ENCODE measurements around the gene UBE2L6. TPM values are rescaled to one million over a fixed set of nuclear protein-coding genes. Genes with fewer than 3 reads are reported as not detected.
A peak's percentile ranks its signal among the peaks of the same experiment; 100 is the strongest.

The UBE2L6 gene
- polyA plus RNA-seq, 1 experiment: 63.8 TPM

DNA sequence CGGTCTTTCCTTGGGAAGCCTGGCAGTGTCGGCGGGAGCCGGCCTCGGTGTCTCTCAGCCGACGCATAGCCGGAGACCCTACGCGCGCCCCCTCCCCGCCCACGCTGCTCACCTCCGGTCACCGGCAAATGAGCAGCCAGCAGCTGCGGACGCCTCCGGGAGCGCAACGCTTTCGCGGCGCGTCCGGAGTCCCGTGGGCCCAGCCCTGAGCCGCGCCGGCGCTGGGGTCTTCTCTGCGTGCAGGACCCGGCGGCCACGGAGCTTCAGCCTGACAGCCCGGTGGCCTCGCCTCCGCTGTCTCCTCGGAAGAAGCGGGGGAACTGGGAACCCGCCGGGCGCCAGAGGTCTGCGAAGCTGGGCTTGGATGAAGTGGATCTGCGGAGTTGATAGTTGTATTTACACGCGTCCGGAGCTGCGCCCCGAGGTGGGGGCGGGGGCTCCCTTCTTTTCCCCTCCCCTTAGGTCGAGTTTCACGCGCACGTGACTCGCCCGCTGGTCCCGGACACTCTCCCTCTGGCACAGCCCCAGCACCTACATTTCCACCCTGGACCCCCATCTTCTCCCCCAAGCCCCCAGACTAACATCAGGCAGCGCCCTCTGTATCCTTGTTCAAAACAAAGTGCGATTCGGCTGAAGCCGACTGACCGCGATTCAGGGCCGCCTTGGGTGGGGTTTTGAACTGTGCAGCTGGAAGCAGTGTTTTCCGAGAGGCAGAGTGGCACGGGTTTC is 52.0 kb downstream of the UBE2L6 start, which contains the start of gene SLC43A1:
Gene SLC43A1 (minus strand): TSS at position 371 of the 729 bp plus-strand sequence. CDS start 1,591 bp downstream, outside the sequence.
- Histone ChIP-seq H3K27me3 (ENCODE audit: control insufficient read depth, insufficient read depth, low read length) (no peaks in the 10 kb centered on the region), H3K4me3 (ENCODE audit: low read depth, low read length) (peak within 1 kb of the TSS; percentile 85), H3K27ac (ENCODE audit: low read depth, low read length) (peak within 1 kb of the TSS; percentile 57), H3K9me3 (ENCODE audit: control insufficient read depth, insufficient read depth, low read length) (no peaks in the 10 kb centered on the region; the same call in 1 of the 2 replicates)
- ChIA-PET CTCF (interaction anchor here (0.9 to 6.4 kb wide), 9 partner anchors 11 to 129 kb away, joined by 3 to 52 read pairs (median 8); partner anchors contain the start of gene RTN4RL2), POLR2A (interaction anchor here (0.5 kb wide), 1 partner anchor 1064 kb away, joined by 3 read pairs; no protein-coding TSS in a partner anchor)
- DNase-seq (ENCODE audit: low read depth, low spot score): no peak
- TF ChIP-seq, protein P1, sequence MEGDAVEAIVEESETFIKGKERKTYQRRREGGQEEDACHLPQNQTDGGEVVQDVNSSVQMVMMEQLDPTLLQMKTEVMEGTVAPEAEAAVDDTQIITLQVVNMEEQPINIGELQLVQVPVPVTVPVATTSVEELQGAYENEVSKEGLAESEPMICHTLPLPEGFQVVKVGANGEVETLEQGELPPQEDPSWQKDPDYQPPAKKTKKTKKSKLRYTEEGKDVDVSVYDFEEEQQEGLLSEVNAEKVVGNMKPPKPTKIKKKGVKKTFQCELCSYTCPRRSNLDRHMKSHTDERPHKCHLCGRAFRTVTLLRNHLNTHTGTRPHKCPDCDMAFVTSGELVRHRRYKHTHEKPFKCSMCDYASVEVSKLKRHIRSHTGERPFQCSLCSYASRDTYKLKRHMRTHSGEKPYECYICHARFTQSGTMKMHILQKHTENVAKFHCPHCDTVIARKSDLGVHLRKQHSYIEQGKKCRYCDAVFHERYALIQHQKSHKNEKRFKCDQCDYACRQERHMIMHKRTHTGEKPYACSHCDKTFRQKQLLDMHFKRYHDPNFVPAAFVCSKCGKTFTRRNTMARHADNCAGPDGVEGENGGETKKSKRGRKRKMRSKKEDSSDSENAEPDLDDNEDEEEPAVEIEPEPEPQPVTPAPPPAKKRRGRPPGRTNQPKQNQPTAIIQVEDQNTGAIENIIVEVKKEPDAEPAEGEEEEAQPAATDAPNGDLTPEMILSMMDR (IDR thresholded peaks at IDR 0.05; ENCODE audit: low read depth, low read length): no peak

DNA sequence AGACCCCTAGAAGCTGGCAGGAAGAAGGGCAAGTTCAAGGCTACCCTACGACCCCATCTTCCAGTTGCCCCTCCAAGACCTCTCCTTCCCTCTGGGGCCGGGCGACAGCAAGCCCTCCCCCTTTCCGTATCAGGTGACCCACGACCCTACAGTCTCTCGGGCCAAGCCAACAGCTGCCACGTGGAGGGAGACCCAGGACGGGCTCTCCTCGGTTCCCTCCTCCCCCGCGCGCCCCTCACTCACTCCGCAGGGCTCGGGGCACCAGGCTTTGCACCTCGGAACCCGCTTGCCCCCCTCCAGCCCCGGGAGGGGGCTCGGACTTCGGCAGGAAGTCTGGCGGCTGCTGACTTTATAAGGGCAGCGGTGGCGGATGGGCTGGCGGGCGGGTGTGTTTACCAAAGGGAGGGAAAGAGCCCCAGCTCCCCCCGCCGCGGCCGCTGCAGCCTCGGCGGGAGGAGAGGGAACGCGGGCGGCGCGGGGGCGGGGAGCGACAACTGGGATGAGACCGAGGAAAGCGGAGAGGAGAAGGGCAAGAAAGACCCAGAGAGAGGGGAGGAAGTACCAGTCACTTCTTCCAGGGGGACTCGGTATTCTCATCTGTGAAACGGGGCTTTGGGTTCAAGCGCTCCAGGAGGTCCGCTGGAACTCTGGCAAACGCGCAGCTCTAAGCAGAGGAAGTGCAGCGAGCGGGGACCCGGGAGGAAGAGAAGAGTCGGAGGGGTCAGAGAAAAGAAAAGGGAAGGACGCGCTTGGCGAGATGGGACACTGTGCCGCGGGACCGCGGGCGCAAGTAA is 52.7 kb downstream of the UBE2L6 start:
- CTCF ChIA-PET: interaction anchor here (0.6 to 6.4 kb wide), 7 partner anchors 12 to 56 kb away, joined by 3 to 52 read pairs (median 4); partner anchors contain the start of gene RTN4RL2

DNA sequence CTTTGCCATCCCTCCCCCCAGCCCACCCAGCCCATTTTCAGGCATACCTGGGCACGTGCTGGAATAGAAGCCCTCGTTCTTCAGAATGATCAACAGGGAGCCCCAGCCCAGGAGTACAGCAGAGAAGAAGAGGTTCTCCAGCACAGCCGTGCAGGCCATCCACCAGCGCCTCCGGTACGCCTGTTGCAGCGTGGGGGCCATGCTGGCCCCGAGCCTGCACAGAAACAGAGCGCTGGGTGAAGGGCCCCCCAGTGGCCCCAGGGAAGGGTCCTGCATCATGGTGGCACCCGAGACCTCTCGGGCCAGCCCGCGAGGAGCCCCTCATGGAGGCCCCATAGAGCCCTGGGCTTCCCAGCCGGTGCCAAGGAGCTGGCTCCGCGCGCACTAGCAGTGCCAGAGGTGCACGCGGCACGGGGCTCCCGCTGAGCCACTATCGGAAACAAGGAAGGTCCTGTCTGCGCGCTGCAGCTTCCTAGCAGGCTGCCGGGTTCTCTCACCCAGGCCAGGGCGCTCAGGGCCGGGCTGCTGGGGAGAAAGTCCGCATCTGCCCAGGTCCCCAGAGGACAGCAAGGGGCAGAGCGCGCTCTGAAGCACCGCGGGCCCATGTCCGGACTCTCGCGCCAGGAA is 53.4 kb downstream of the UBE2L6 start:
- DNase-seq (ENCODE audit: low read depth, low spot score): no peak
- TF ChIP-seq, protein P1 (IDR thresholded peaks at IDR 0.05; ENCODE audit: low read depth, low read length): no peak
- no peaks in the 10 kb centered on the region; the same call in 1 of the 2 replicates for H3K9me3 ChIP-seq (ENCODE audit: control insufficient read depth, insufficient read depth, low read length)
- ChIA-PET POLR2A (interaction anchor here (0.6 to 0.8 kb wide), 3 partner anchors 8 to 54 kb away, joined by 3 to 5 read pairs (median 3); no protein-coding TSS in a partner anchor), CTCF (interaction anchor here (0.6 to 6.4 kb wide), 8 partner anchors 12 to 55 kb away, joined by 3 to 52 read pairs (median 4); partner anchors contain the start of gene RTN4RL2)
- H3K4me3 ChIP-seq (ENCODE audit: low read depth, low read length): peak overlapping the region; percentile 85
- no peak overlapping the region for H3K27ac ChIP-seq (ENCODE audit: low read depth, low read length)
- no peaks in the 10 kb centered on the region for H3K27me3 ChIP-seq (ENCODE audit: control insufficient read depth, insufficient read depth, low read length)

More for the DNA sequence above, 52.7 kb downstream of the UBE2L6 start:
- TF ChIP-seq, protein P1 (IDR thresholded peaks at IDR 0.05; ENCODE audit: low read depth, low read length): no peak
- DNase-seq (ENCODE audit: low read depth, low spot score): no peak
- Histone ChIP-seq H3K4me3 (ENCODE audit: low read depth, low read length) (peak overlapping the region; percentile 85), H3K9me3 (ENCODE audit: control insufficient read depth, insufficient read depth, low read length) (no peaks in the 10 kb centered on the region; the same call in 1 of the 2 replicates), H3K27ac (ENCODE audit: low read depth, low read length) (peak overlapping the region; percentile 57), H3K27me3 (ENCODE audit: control insufficient read depth, insufficient read depth, low read length) (no peaks in the 10 kb centered on the region)
- POLR2A ChIA-PET: interaction anchor here (0.6 to 0.8 kb wide), 3 partner anchors 9 to 55 kb away, joined by 3 to 5 read pairs (median 3); no protein-coding TSS in a partner anchor

DNA sequence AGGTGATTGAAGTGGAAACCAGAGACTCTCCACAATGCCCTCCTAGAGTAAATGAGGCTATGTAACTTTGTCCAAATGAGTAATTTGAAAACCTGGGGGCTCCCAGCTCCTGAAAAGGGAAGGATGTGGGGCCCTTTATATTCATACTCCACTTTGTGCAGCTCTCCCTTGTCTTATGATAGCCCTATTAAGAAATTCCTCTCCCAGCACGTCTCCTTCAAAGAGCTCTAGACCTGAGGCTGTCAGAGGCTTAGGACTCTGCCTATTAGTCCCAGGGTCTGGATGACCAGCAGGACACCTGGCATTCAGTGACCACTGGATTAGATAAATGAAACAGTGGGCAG is 54.0 kb downstream of the UBE2L6 start:
- no peak for DNase-seq (ENCODE audit: low read depth, low spot score)
- no peaks in the 10 kb centered on the region for H3K27me3 ChIP-seq (ENCODE audit: control insufficient read depth, insufficient read depth, low read length)
- ChIA-PET CTCF (interaction anchor here (1.0 to 6.4 kb wide), 6 partner anchors 12 to 55 kb away, joined by 3 to 52 read pairs (median 14); partner anchors contain the start of gene RTN4RL2), POLR2A (interaction anchor here (0.5 kb wide), 1 partner anchor 177 kb away, joined by 3 read pairs; no protein-coding TSS in a partner anchor)
- no peak overlapping the region for H3K27ac ChIP-seq (ENCODE audit: low read depth, low read length)
- peak overlapping the region; percentile 85 for H3K4me3 ChIP-seq (ENCODE audit: low read depth, low read length)
- TF ChIP-seq, protein P1 (IDR thresholded peaks at IDR 0.05; ENCODE audit: low read depth, low read length): no peak
- no peaks in the 10 kb centered on the region; the same call in 1 of the 2 replicates for H3K9me3 ChIP-seq (ENCODE audit: control insufficient read depth, insufficient read depth, low read length)
